ENCODE results near the gene SLC23A3.

- TF ChIP-seq CTCF (IDR thresholded peaks at IDR 0.05) (no peak), POLR2A (IDR thresholded peaks at IDR 0.05) (no peak)
These were observed 43.8 kb upstream of the SLC23A3 start for GRCh38 chr2:219213486-219214071.
